Renal cortical epithelial cell (primary cell): ENCODE data around the gene ACADSB. TPM values are rescaled to one million over a fixed set of nuclear protein-coding genes. Genes with fewer than 3 reads are reported as not detected.

Source experiments
- DNase-seq: peaks from one replicate; pipeline ENCODE4 v3.0.0-alpha.2; 2011; ENCODE audit warnings: low read depth
- total RNA-seq: library from RNA; depleted of rRNA; stranded (reverse); fragments of >200 nt; gene quantifications from 2 replicates; pipeline ENCODE4 v1.2.3, GENCODE V29; 2014

ACADSB gene
- total RNA-seq, 1 donor from 2014 or later, result 11.0 TPM

- DNase-seq, result no peak
Measured at GRCh38 chr10:123039632-123039930, 30.8 kb downstream of the ACADSB start.

- no peak for DNase-seq
Measured at GRCh38 chr10:123042708-123043408, 34.1 kb downstream of the ACADSB start.

DNA sequence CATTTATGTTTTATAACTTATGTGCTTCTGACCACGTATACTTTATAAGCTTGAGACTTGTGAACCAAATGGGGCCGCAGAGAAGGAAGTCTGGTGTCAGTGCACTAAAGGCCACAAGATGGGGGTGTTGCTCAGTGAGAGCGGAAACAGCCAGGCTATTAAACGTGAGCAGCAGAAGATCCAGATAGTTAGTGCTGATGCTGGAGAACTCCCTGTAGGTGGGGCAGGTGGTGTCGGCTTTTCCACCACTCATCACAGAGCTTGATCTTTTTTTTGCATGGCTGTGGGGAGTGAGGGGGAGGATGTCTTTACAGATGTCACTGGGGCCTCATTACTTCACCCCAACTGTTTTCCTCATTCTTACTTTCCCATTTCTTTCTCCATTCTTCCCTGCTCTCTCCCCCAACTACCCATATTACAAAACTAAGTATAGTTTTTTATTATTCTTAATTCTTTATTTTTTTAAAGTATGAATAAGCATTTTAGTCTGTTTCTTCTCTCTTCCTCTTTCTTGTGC, 34.7 kb downstream of the ACADSB start:
- peak; percentile 66 for DNase-seq

DNA sequence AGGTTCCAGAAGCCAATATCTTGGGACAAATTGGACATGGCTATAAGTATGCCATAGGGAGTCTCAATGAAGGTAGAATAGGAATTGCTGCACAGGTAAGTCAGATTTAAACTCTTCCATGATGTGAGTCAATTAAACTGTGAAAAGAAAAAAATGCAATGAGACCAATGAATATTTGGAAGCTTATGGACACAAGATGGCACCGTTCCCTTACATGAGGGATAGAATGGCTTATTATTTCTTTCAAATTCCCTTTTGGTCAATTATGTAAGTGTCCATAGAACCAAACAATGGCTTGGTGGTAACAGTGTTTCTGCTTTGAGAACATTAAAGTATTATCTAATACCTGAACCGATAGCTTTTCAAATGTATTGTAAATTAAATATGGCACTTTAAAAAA, 35.6 kb downstream of the ACADSB start:
- peak; percentile 15 for DNase-seq

DNA sequence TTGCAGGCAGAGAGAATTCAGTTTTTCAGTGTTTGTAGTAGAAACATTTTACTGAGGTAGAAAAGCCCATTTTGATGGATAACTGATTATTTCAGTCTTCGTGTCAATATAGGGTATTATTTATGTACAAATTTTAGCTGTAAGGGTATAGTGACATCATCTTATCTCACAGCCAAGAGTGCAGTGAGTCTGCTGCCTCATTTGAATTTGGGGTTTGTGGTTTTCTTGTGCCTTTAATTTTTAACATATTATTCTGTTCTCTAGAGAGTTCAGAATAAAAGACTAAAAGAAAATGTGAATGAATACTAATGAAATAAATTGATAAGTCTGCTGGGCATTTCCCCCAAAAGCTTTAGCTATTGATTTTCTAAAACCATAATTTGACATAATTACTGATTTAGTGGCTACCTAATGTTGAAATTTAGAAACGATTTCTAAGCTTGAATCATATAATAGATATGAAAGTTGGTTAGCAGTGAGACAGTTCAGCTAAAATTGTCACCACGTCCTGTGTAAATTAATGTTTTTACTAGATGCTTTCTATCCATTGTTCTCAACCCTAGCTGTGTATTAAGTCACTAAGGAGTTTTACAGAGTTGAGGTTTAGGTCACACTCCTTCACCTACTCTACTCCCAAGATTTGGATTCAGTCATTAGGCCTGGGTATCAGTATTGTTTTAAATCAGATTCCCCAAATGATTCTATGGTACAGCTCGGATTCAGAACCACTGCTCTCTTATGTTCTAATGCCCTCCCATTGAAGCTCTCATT, 37.3 kb downstream of the ACADSB start:
- no peak for DNase-seq

DNA sequence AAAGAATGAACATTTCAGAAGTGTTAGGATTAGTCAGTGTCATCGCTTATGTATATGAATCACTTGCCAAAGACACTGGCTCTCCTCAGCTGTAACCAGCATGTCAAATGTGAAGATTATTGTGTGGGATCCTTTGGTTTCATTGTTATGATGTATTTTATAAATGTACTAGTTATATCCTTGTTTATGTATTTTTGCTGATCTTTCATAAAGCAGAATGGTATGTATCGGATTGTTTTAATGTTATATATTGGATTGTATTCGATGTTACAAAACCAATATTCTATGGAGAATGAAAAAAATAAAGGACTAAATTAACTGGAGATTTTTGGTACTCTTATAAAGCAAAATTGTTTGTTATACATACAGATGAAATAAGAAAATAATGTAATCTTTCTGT, 49.2 kb downstream of the ACADSB start:
- no peak for DNase-seq

DNA sequence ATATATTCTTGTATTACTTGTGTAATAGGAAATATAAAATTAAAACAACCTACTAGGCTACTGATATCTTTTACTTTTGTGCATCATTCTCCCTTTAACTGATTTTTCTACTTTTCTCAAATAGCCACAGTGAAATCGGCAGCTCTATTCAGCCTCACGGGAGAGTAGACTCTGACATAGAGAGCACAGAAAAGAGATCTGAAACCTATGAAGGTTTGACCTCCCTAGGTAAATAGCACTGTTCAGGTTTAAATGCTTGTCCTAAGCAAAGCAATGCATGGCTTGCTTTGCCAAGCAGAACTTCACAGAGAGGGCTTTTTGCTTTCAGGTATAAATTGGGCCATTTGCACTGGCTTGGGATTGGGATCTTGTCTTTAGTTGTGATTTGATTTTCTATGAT, 53.1 kb downstream of the ACADSB start:
- no peak for DNase-seq

- DNase-seq, result no peak
Measured at GRCh38 chr10:123062726-123063125, 53.9 kb downstream of the ACADSB start.

- DNase-seq, result no peak
Measured at GRCh38 chr10:123068087-123068853, 59.5 kb downstream of the ACADSB start.

DNA sequence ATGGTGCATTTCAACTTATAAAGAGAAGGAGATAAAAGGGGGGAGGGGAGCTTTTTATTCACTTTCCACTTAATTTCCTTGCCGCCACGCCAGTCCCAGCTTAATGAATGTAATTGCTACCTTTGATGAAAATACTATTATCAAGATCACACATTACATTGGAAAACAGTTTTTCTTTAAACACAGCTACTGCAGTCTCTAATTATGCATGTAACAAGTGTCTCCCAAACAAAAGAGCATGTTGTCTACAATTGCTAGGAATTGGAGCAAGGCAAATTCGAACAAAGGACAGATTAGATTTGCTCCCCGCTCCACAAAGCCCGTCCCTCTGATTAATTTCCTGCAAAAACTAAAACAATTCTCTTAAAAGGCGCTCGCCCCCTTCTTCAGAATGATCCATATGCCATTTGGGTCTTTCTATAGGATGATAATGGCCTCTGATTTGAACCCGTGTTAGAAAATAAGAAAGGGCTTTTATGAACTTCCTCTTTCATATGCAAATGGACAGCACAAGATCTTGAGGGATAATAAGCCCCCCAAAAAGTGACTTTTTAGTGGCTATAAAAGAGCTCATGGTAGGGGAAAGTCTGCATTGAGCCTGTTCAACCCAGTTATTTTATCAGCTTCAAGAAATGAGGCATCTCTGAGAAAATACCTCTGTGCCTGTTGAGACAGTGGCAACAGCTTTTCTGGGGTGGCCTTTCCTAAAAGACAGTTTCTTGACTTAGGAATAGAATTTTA, 60.6 kb downstream of the ACADSB start:
- DNase-seq, result no peak

GRCh38 chr10:123073187-123073586, 64.4 kb downstream of the ACADSB start:
- DNase-seq, result no peak

- DNase-seq, result no peak
Measured at GRCh38 chr10:123074215-123074614, 65.4 kb downstream of the ACADSB start.

GRCh38 chr10:123081896-123082295, 73.1 kb downstream of the ACADSB start:
- no peak for DNase-seq

DNA sequence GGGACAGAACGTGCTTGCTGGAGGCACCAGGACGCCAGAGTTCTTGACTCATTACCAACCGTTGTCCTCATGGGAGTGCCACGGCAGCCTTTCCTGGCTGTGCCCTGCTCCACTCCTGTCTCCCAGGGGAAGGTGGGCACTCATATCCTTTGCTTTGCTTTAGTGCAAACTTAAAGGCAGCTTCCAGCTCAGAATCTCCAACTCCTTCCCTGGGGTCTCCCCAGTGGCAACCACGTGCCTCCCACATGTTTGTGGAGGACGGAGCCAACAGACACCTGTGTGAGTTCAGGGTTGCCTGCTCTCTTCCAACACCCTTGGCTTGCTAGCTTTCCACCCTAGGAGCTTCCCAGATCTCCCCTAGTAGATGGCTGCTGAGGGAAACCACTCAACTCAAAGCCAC, 75.0 kb downstream of the ACADSB start:
- no peak for DNase-seq

GRCh38 chr10:123086281-123086680, 77.5 kb downstream of the ACADSB start:
- no peak for DNase-seq

GRCh38 chr10:123087348-123087747, 78.5 kb downstream of the ACADSB start:
- no peak for DNase-seq

DNA sequence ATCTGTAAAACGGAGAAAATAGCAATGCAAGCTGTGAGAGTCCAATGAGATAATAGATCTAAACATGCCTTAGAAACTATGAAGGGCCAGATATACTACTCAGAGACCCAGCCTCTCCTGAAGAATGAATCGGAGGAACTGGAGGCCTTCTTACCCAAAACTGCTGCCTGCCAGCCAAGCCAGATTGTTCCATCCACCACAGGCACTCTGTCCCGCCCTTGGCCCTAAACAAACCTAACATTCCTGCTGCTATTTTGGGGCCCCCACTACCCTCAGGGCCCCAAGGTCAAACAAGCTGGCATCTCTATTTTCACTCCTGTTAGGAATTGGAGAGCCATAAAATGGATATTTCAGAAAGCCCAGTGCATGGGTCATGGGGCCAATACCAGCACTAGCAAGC, 79.0 kb downstream of the ACADSB start:
- no peak for DNase-seq

- no peak for DNase-seq
Measured at GRCh38 chr10:123092635-123093414, 84.0 kb downstream of the ACADSB start.

DNA sequence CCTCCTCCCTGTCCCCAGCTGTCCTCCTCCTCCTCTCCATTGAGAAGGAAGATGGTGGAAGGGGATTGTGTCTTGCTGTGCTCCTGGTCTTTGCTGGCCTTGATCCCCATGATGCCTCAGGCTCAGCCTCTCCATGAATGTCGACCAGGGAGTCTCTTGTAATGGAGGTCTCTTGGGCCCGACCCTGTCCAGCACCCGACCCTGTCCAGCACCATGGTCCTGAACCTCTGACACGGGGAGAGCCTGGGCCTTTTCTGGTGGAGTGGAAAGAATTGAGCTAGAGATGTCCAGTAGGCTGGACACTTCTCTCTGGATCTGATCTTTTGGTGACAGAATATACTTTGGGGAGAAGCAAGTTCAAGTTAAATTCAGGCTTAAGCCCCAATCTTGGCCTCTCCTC, 84.7 kb downstream of the ACADSB start:
- DNase-seq, result no peak

- DNase-seq, result no peak
Measured at GRCh38 chr10:123096452-123096851, 87.6 kb downstream of the ACADSB start.

- no peak for DNase-seq
Measured at GRCh38 chr10:123097039-123097438, 88.2 kb downstream of the ACADSB start.
